H1 (cell line): Measurements from ENCODE around the gene FCMR. TPM values are rescaled to one million over a fixed set of nuclear protein-coding genes. Genes with fewer than 3 reads are reported as not detected.

ENCODE experiments used
- EGR1 ChIP-seq: IDR thresholded peaks from 2 replicates; pipeline ENCODE4 v1.6.1; 2011; ENCODE audit warnings: low read depth, low read length, borderline replicate concordance
- GABPA ChIP-seq: IDR thresholded peaks from 2 replicates; pipeline ENCODE4 v1.6.1; 2011; ENCODE audit warnings: mild to moderate bottlenecking, low read length, moderate library complexity, borderline replicate concordance; ENCODE audit not compliant: insufficient read depth
- RXRA ChIP-seq: IDR thresholded peaks from 2 replicates; pipeline ENCODE4 v1.6.1; 2011; ENCODE audit warnings: low read depth, mild to moderate bottlenecking, low read length, moderate library complexity; ENCODE audit not compliant: insufficient read depth
- SAP30 ChIP-seq: fragments of 300-600 bp; sonication (generic); IDR thresholded peaks from 2 replicates; pipeline ENCODE4 v1.7.1; 2012; ENCODE audit warnings: low read length, moderate library complexity, mild to moderate bottlenecking, inconsistent platforms; ENCODE audit not compliant: insufficient read depth, insufficient replicate concordance
- SIRT6 ChIP-seq: IDR thresholded peaks from one replicate; pipeline ENCODE4 v1.7.1; 2012; ENCODE audit warnings: low read length, inconsistent platforms
- polyA plus RNA-seq, 7 experiments: library from polyadenylated mRNA; depleted of rRNA in 3 of 7; stranded (reverse) in 5 of 7; unstranded in 2 of 7; fragments of >200 nt in 5 of 7; fragments of 200-250 nt in 2 of 7; gene quantifications; 1 replicate in 5 of 7; 2 replicates in 1 of 7; 4 replicates in 1 of 7; pipeline versions ENCODE4 v1.2.1 to v1.2.3, GENCODE V29; 2011 to 2013; ENCODE audit warnings: missing spikeins in 2 of 7, mixed read lengths in 2 of 7
- total RNA-seq: library from RNA; stranded (reverse); fragmentation: NEBNext Ultra II Directional; extraction: Animal tissue kit (Norgen Biotek cat#: 25700); gene quantifications from 2 replicates; pipeline ENCODE4 v1.2.1, GENCODE V29; 2021

Gene FCMR
- total and polyA plus RNA-seq, 2 of the 8 experiments (the other 6 are each of a cell fraction or from before 2014, with no cell fraction given), result 0.53 TPM; not detected in 1

DNA sequence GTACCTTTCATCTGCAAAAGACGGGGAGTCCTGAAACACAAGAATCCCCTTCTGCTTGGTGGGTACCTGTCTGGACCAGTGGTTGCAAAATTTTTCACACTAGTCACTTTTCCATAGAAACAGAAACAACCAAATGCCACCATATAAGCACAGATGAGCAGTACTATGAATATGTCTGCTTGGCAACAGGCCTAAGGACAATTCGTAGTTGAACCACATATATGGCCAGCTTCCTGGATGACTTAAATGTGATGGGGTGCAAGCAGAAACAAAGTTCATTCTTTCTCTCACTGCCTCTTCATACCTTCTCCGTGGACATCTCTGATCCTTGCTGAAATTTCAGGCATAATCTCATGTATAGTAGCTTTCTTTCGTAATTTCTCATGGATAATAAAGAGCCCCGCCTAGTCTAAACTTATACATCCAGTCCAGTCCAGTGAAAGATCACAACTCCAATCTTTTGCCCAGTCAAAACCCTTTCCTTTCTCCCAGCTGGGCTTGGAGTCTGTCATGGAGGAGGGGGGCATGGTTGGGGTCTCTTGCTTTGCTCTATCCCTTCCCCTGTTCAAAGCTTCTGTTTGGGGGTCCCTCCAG lies 41.5 kb upstream of the FCMR start (continued):
- no peak for TF ChIP-seq SAP30
- TF ChIP-seq GABPA, result no peak
- TF ChIP-seq RXRA, result no peak
- no peak for TF ChIP-seq EGR1
- TF ChIP-seq SIRT6, result no peak
